K562 (cell line): ENCODE measurements around the gene ABLIM2. TPM values are rescaled to one million over a fixed set of nuclear protein-coding genes. Genes with fewer than 3 reads are reported as not detected.

Source experiments
- ATAC-seq: fragments of 200-7000 bp; cut with Tn5 transposase; 3 replicates; pipeline ENCODE4 v1.9.1; 2020; ENCODE audit warnings: moderate library complexity
- BruUV-seq: library from RNA; stranded (reverse); fragments of 400-500 nt; replicated peaks from 2 replicates; lab custom pipeline; 2021; lab: Mats Ljungman, UMichigan
- CTCF ChIA-PET: fragments of 300-600 bp; formaldehyde crosslinking; extraction: SDS; loops from one replicate; lab custom pipeline; 2021; ENCODE audit warnings: low intra/inter-chr PET ratio; lab: Yijun Ruan, JAX
- POLR2A ChIA-PET: fragments of 300-600, 350-650 bp; sonication (Branson Sonifier 250); formaldehyde crosslinking; extraction: SDS; loops from one replicate; lab custom pipeline; 2021; ENCODE audit warnings: antibody characterized with exemption, inconsistent platforms; lab: Yijun Ruan, JAX
- DNase-seq, 4 experiments: peaks; one replicate each; pipeline versions ENCODE4 v3.0.0 to v3.0.0-alpha.2; 2011 to 2018; ENCODE audit warnings: low spot score in 3 of 4, mixed read lengths in 3 of 4; ENCODE audit errors: extremely low read depth in 1 of 4
- FAIRE-seq: peaks from 2 replicates; lab custom pipeline; 2011; peaks lifted over from hg19 to GRCh38; lab: Jason Lieb, UNC
- H2AFZ ChIP-seq: 2 replicates; pipeline ENCODE4 v1.6.0; 2011; ENCODE audit warnings: low read depth, low read length, control low read depth, inconsistent platforms
- H3K27ac ChIP-seq: fragments of 200-600 bp; 3 replicates; pipeline ENCODE4 v1.8.0; 2011; ENCODE audit warnings: low read depth, mild to moderate bottlenecking, control low read depth, inconsistent platforms, low read length, moderate library complexity, mixed read lengths; ENCODE audit errors: extremely low read depth
- H3K27me3 ChIP-seq, 2 experiments: fragments of 300-600 bp in 1 of 2; 2 replicates in 1 of 2; 3 replicates in 1 of 2; pipeline versions ENCODE4 v1.6.0 to v1.8.0; 2011; ENCODE audit warnings: inconsistent platforms in 2 of 2, low read length in 2 of 2, mild to moderate bottlenecking in 1 of 2, mixed read lengths in 1 of 2, moderate library complexity in 1 of 2; ENCODE audit not compliant: control insufficient read depth in 2 of 2, insufficient read depth in 2 of 2
- H3K36me3 ChIP-seq: fragments of 300-600 bp; 3 replicates; pipeline ENCODE4 v1.8.0; 2011; ENCODE audit warnings: mild to moderate bottlenecking, low read length, inconsistent platforms; ENCODE audit not compliant: control insufficient read depth, insufficient read depth
- H3K4me1 ChIP-seq, 2 experiments: fragments of 200-600 bp in 1 of 2; replicated peaks in 1 of 2; 2 replicates in 1 of 2; 3 replicates in 1 of 2; pipeline versions ENCODE4 v1.5.1 to v1.8.0; 2011; ENCODE audit warnings: inconsistent platforms in 2 of 2, low read length in 2 of 2, mild to moderate bottlenecking in 1 of 2, mixed read lengths in 1 of 2, moderate library complexity in 1 of 2; ENCODE audit not compliant: control insufficient read depth in 2 of 2, insufficient read depth in 2 of 2
- H3K4me2 ChIP-seq: 2 replicates; pipeline ENCODE4 v1.6.1; 2011; ENCODE audit warnings: low read length, control low read depth, inconsistent platforms, mixed read lengths; ENCODE audit not compliant: insufficient read depth
- H3K4me3 ChIP-seq: fragments of 200-600 bp; sonication (generic), shearing (Covaris generic); 2 replicates; pipeline ENCODE4 v1.5.1; 2016; ENCODE audit warnings: control low read depth, inconsistent platforms
- H3K79me2 ChIP-seq: fragments of 200-600 bp; 3 replicates; pipeline ENCODE4 v1.8.0; 2011; ENCODE audit warnings: low read length, inconsistent platforms; ENCODE audit not compliant: control insufficient read depth, insufficient read depth
- H3K9ac ChIP-seq, 2 experiments: 2 replicates each; pipeline versions ENCODE4 v1.6.0 to v1.6.1; 2011; ENCODE audit warnings: low read depth in 2 of 2, low read length in 2 of 2, control low read depth in 1 of 2, inconsistent platforms in 1 of 2, mild to moderate bottlenecking in 1 of 2, mixed read lengths in 1 of 2; ENCODE audit not compliant: insufficient read depth in 1 of 2
- H3K9me1 ChIP-seq: one replicate; pipeline ENCODE4 v1.6.0; 2011; ENCODE audit warnings: inconsistent platforms, mild to moderate bottlenecking, low read length, moderate library complexity; ENCODE audit not compliant: control insufficient read depth, insufficient read depth
- H3K9me3 ChIP-seq: replicated peaks from 2 replicates; pipeline ENCODE4 v1.5.1; 2011; ENCODE audit warnings: low read depth, low read length, inconsistent platforms; ENCODE audit not compliant: control insufficient read depth, insufficient read depth
- H4K20me1 ChIP-seq: replicated peaks from 2 replicates; pipeline ENCODE4 v1.6.1; 2011; ENCODE audit warnings: low read length, inconsistent platforms, mixed read lengths; ENCODE audit not compliant: control insufficient read depth, insufficient read depth
- CHCHD3 ChIP-seq: fragments of 250-450 bp; sonication (Bioruptor Pico); IDR thresholded peaks from 2 replicates; pipeline ENCODE4 v2.1.2; 2022; ENCODE audit warnings: mild to moderate bottlenecking
- ZNF354B ChIP-seq: fragments of 250-450 bp; sonication (Bioruptor Pico); IDR thresholded peaks from 2 replicates; pipeline ENCODE4 v1.4.0; 2020
- ZNF655 ChIP-seq: fragments of 250-450 bp; sonication (Bioruptor Pico); IDR thresholded peaks from 2 replicates; pipeline ENCODE4 v1.5.0; 2021
- ZNF668 ChIP-seq: fragments of 250-450 bp; sonication (Bioruptor Pico); IDR thresholded peaks from 2 replicates; pipeline ENCODE4 v1.8.0; 2022; ENCODE audit warnings: mild to moderate bottlenecking, inconsistent platforms
- WGBS: fragments of 100-300 bp; shearing (Covaris generic); methylation state at CpG from one replicate; pipeline ENCODE4 v1.1.6; 2016; ENCODE audit warnings: low coverage, mixed read lengths; ENCODE audit not compliant: insufficient coverage; ENCODE audit errors: missing lambda C conversion rate; 5-methylcytosine and 5-hydroxymethylcytosine counted together
- in situ Hi-C: fragments of 300-500 bp; cut with MboI; formaldehyde crosslinking; loops from 4 replicates; pipeline ENCODE4 v1.15.0; 2018; ENCODE audit warnings: inconsistent platforms, mixed read lengths
- intact Hi-C: fragments of 100-400 bp; cut with micrococcal nuclease; formaldehyde crosslinking; loops from 2 replicates; pipeline ENCODE4 v1.14.2; 2022
- polyA plus RNA-seq, 8 experiments: library from polyadenylated mRNA; depleted of rRNA in 4 of 8; stranded (reverse) in 5 of 8; unstranded in 3 of 8; fragments of >200 nt; fragmentation: Nextera tagmentation in 2 of 8; fragmentation: Illumina TruSeq in 1 of 8; extraction: Ambion mirVana in 2 of 8; extraction: Trizol in 1 of 8; gene quantifications; 2 replicates each; pipeline versions ENCODE4 v1.2.1 to v1.2.3, GENCODE V29; 2011 to 2014; ENCODE audit warnings: inconsistent platforms in 1 of 8, missing spikeins in 1 of 8
- total RNA-seq, 7 experiments: library from RNA; depleted of rRNA in 6 of 7; stranded (reverse); fragments of >200 nt in 6 of 7; fragmentation: Illumina TruSeq in 2 of 7; extraction: Trizol in 2 of 7; gene quantifications; 2 replicates each; pipeline versions ENCODE4 v1.2.1 to v1.2.3, GENCODE V29; 2011 to 2021; ENCODE audit warnings: low replicate concordance in 1 of 7
- TF ChIP-seq, protein P1 (sequence below), 2 experiments: fragments of 450-650 bp; IDR thresholded peaks; 2 replicates each; pipeline ENCODE4 v1.6.1; 2018; ENCODE audit warnings: mild to moderate bottlenecking in 2 of 2, low read depth in 1 of 2; ENCODE audit not compliant: partially characterized antibody in 2 of 2
- TF ChIP-seq, protein P2 (sequence below): fragments of 450-650 bp; IDR thresholded peaks from 2 replicates; pipeline ENCODE4 v1.6.1; 2016; ENCODE audit warnings: low read depth, mild to moderate bottlenecking, moderate library complexity

ABLIM2 gene
- total and polyA plus RNA-seq, 9 of the 15 experiments (the other 6 are each of a cell fraction or from before 2014, with no cell fraction given), result not detected

GRCh38 chr4:8112672-8113071 lies 45.9 kb downstream of the ABLIM2 start:
- ChIA-PET CTCF (no interaction called here), POLR2A (no interaction called here)
- Histone ChIP-seq H3K9me1 (no peaks in the 10 kb centered on the region), H3K4me1 (peaks cover 0 to 6% of the 10 kb centered on the region in 2 experiments; a peak in 3 of 5 replicates), H2AFZ (no peak overlapping the region), H3K9ac (no peak overlapping the region), H3K79me2 (no peaks in the 10 kb centered on the region), H3K36me3 (no peaks in the 10 kb centered on the region), H3K9me3 (no peaks in the 10 kb centered on the region), H3K27ac (no peak overlapping the region), H3K4me2 (no peak overlapping the region), H3K27me3 (peaks cover 15 to 71% of the 10 kb centered on the region in 2 experiments; a peak in 4 of 5 replicates)
- intact Hi-C loops, result no loop called here
- in situ Hi-C loops, result no loop called here
- FAIRE-seq (no peak), ATAC-seq (no peak)
- 0% methylated on average over 10 of the region's 10 CpGs for WGBS
- BruUV-seq, result no TSS peak
- TF ChIP-seq ZNF655, result no peak
- TF ChIP-seq, protein P1, sequence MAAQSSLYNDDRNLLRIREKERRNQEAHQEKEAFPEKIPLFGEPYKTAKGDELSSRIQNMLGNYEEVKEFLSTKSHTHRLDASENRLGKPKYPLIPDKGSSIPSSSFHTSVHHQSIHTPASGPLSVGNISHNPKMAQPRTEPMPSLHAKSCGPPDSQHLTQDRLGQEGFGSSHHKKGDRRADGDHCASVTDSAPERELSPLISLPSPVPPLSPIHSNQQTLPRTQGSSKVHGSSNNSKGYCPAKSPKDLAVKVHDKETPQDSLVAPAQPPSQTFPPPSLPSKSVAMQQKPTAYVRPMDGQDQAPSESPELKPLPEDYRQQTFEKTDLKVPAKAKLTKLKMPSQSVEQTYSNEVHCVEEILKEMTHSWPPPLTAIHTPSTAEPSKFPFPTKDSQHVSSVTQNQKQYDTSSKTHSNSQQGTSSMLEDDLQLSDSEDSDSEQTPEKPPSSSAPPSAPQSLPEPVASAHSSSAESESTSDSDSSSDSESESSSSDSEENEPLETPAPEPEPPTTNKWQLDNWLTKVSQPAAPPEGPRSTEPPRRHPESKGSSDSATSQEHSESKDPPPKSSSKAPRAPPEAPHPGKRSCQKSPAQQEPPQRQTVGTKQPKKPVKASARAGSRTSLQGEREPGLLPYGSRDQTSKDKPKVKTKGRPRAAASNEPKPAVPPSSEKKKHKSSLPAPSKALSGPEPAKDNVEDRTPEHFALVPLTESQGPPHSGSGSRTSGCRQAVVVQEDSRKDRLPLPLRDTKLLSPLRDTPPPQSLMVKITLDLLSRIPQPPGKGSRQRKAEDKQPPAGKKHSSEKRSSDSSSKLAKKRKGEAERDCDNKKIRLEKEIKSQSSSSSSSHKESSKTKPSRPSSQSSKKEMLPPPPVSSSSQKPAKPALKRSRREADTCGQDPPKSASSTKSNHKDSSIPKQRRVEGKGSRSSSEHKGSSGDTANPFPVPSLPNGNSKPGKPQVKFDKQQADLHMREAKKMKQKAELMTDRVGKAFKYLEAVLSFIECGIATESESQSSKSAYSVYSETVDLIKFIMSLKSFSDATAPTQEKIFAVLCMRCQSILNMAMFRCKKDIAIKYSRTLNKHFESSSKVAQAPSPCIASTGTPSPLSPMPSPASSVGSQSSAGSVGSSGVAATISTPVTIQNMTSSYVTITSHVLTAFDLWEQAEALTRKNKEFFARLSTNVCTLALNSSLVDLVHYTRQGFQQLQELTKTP (IDR thresholded peaks at IDR 0.05; ENCODE audit: low read depth in 1 of 2, partially characterized antibody in 2 of 2), result no peak
- no peak for TF ChIP-seq ZNF354B
- TF ChIP-seq CHCHD3 (CRISPR knock-in tag), result no peak
- TF ChIP-seq, protein P2, sequence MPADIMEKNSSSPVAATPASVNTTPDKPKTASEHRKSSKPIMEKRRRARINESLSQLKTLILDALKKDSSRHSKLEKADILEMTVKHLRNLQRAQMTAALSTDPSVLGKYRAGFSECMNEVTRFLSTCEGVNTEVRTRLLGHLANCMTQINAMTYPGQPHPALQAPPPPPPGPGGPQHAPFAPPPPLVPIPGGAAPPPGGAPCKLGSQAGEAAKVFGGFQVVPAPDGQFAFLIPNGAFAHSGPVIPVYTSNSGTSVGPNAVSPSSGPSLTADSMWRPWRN, result no peak
- TF ChIP-seq ZNF668 (CRISPR knock-in tag), result no peak
- TF ChIP-seq, all 486 proteins: peak for 0
- Histone ChIP-seq H4K20me1 (peaks cover 8% of the 10 kb centered on the region; the same call in 1 of the 2 replicates), H3K4me3 (no peak overlapping the region)
- DNase-seq, result no peak
